Measurements from ENCODE around the gene JAKMIP1. TPM values are rescaled to one million over a fixed set of nuclear protein-coding genes. Genes with fewer than 3 reads are reported as not detected.

The JAKMIP1 gene
- total and polyA plus RNA-seq, 2 donors (not counting 1 experiment from before 2014, with no cell fraction given), result 0.49 to 1.0 TPM

DNA sequence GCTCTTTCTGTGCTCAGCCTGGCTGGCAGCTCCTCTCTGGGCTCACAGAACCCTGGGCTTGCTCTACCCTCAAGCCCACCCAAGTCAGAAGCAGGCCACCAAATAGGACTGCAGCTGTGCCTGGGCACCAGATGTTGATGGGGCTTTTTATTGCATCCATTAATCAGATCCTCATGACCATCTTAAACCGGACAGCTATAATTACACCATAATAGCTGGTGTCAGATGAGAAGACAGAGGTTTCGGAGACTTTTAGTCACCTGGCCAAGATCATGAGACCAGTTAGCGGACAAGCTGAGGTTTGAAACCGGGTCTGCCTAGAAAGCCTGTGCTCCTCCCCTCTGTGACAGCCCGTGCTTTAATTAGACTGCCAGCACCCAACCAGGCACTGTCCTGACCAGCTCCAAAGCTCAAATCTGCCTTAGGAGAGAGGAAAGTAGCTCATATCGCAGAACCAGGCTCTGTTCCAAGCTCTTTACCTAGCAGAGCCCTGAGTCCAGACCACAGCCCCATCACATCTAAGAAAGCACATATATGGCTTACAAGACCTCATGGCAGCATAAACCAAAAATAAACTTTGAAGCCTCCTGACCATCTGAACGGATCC, 88.9 kb downstream of the JAKMIP1 start:
- Histone ChIP-seq H2AFZ (ENCODE audit: insufficient read depth, low read depth, low read length, poor library complexity, severe bottlenecking) (no peak overlapping the region), H3K27ac (ENCODE audit: low read length in 2 of 2) (no peak overlapping the region), H4K20me1 (ENCODE audit: control insufficient read depth, insufficient read depth, low read length, poor library complexity, severe bottlenecking) (no peaks in the 10 kb centered on the region), H3K36me3 (replicated peaks in 1 of 2; ENCODE audit: control extremely low read depth in 1 of 2, control insufficient read depth in 1 of 2, extremely low read depth in 1 of 2, insufficient read depth in 2 of 2, low read length in 1 of 2) (no peaks in the 10 kb centered on the region), H3K4me1 (ENCODE audit: control insufficient read depth in 2 of 2, insufficient read depth in 2 of 2, low read length in 2 of 2) (no peaks in the 10 kb centered on the region), H3K4me3 (ENCODE audit: control extremely low read depth in 1 of 5, extremely low read depth in 1 of 5, insufficient read depth in 1 of 5, low read depth in 2 of 5, low read length in 4 of 5) (no peak overlapping the region), H3K79me2 (ENCODE audit: control insufficient read depth, insufficient read depth, low read length) (no peaks in the 10 kb centered on the region), H3K9ac (ENCODE audit: low read length) (no peak overlapping the region), H3K4me2 (replicated peaks; ENCODE audit: low read depth, low read length, poor library complexity, severe bottlenecking) (no peak overlapping the region), H3K9me3 (ENCODE audit: control extremely low read depth in 1 of 3, control insufficient read depth in 2 of 3, insufficient read depth in 1 of 3, low read length in 2 of 3) (no peaks in the 10 kb centered on the region), H3K27me3 (replicated peaks in 1 of 4; ENCODE audit: control extremely low read depth in 1 of 4, control insufficient read depth in 3 of 4, insufficient read depth in 4 of 4, low read length in 3 of 4) (peaks cover 0 to under 1% (median 0%) of the 10 kb centered on the region in 4 experiments)
- Mint-ChIP-seq H3K9me3 (ENCODE audit: insufficient read depth) (no peaks in the 10 kb centered on the region), H3K4me3 (no peak overlapping the region), H3K27me3 (peaks cover 10% of the 10 kb centered on the region), H3K27ac (no peak overlapping the region), H3K4me1 (no peaks in the 10 kb centered on the region)
- ATAC-seq (ENCODE audit: low read depth) (no peak), DNase-seq (no peak)
- POLR2A ChIA-PET, result no interaction called here
- intact Hi-C loops (cut with micrococcal nuclease), result no loop called here
- 81% methylated on average over 2 of the region's 7 CpGs for WGBS (ENCODE audit: insufficient coverage)
- TF ChIP-seq, protein P1, sequence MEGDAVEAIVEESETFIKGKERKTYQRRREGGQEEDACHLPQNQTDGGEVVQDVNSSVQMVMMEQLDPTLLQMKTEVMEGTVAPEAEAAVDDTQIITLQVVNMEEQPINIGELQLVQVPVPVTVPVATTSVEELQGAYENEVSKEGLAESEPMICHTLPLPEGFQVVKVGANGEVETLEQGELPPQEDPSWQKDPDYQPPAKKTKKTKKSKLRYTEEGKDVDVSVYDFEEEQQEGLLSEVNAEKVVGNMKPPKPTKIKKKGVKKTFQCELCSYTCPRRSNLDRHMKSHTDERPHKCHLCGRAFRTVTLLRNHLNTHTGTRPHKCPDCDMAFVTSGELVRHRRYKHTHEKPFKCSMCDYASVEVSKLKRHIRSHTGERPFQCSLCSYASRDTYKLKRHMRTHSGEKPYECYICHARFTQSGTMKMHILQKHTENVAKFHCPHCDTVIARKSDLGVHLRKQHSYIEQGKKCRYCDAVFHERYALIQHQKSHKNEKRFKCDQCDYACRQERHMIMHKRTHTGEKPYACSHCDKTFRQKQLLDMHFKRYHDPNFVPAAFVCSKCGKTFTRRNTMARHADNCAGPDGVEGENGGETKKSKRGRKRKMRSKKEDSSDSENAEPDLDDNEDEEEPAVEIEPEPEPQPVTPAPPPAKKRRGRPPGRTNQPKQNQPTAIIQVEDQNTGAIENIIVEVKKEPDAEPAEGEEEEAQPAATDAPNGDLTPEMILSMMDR (IDR thresholded peaks at IDR 0.05), result no peak
- no peak for TF ChIP-seq EZH2 (IDR thresholded peaks at IDR 0.05; ENCODE audit: borderline replicate concordance, insufficient read depth, low read depth, low read length, poor library complexity, severe bottlenecking)
- CTCF ChIA-PET, result no interaction called here

DNA sequence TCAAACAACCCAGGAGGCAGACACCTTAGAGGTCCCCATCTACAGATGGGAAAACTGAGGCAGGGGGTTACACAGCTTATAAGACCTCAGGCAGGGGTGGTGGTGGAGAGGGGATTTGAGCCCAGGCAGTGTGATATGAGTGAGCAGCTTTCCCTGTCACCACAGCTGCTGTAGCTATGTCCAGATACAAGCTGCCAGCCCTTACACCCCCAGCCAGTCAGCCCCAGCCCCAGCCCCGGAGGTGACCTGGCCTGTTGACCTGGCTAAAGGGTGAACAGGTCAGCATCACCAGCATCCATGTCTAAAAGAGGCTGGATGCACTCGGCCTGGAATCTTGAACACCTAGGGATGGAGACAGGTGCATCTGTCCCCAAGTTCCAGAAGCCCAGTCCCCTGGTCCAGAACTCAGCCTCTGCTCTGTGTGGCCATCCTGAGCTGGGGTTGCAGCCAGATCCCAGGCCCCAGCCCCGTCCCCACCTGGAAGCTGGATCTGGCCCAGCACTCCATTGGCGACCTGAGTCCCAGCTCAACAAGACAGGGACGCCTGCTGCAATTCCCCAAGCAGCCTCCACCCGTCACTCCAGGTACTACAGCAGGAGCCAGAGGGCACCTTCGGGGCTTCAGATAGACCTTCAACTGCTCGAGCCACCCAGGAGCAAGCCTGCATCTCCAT, 89.5 kb downstream of the JAKMIP1 start:
- H2AFZ ChIP-seq (ENCODE audit: insufficient read depth, low read depth, low read length, poor library complexity, severe bottlenecking), result no peak overlapping the region
- DNase-seq (no peak), ATAC-seq (ENCODE audit: low read depth) (no peak)
- TF ChIP-seq EZH2 (IDR thresholded peaks at IDR 0.05; ENCODE audit: borderline replicate concordance, insufficient read depth, low read depth, low read length, poor library complexity, severe bottlenecking), result no peak
- TF ChIP-seq, protein P1 (IDR thresholded peaks at IDR 0.05), result no peak
- H3K4me1 ChIP-seq (ENCODE audit: control insufficient read depth in 2 of 2, insufficient read depth in 2 of 2, low read length in 2 of 2), result no peaks in the 10 kb centered on the region
- H3K27me3 Mint-ChIP-seq, result peaks cover 11% of the 10 kb centered on the region
- peaks cover 0 to 3% (median 0%) of the 10 kb centered on the region in 3 donors for H3K9me3 ChIP-seq (ENCODE audit: control extremely low read depth in 1 of 3, control insufficient read depth in 2 of 3, insufficient read depth in 1 of 3, low read length in 2 of 3)
- intact Hi-C loops (cut with micrococcal nuclease), result no loop called here
- WGBS (ENCODE audit: insufficient coverage), result 86% methylated on average over 8 of the region's 8 CpGs
- no peak overlapping the region for H3K27ac ChIP-seq (ENCODE audit: low read length in 2 of 2)
- no peaks in the 10 kb centered on the region for H3K36me3 ChIP-seq (replicated peaks in 1 of 2; ENCODE audit: control extremely low read depth in 1 of 2, control insufficient read depth in 1 of 2, extremely low read depth in 1 of 2, insufficient read depth in 2 of 2, low read length in 1 of 2)
- no peak overlapping the region for H3K4me3 ChIP-seq (ENCODE audit: control extremely low read depth in 1 of 5, extremely low read depth in 1 of 5, insufficient read depth in 1 of 5, low read depth in 2 of 5, low read length in 4 of 5)
- CTCF ChIA-PET, result no interaction called here
- POLR2A ChIA-PET, result no interaction called here
- no peaks in the 10 kb centered on the region for H3K79me2 ChIP-seq (ENCODE audit: control insufficient read depth, insufficient read depth, low read length)
- H3K9me3 Mint-ChIP-seq (ENCODE audit: insufficient read depth), result no peaks in the 10 kb centered on the region
- no peaks in the 10 kb centered on the region for H3K27me3 ChIP-seq (replicated peaks in 1 of 4; ENCODE audit: control extremely low read depth in 1 of 4, control insufficient read depth in 3 of 4, insufficient read depth in 4 of 4, low read length in 3 of 4)
- H3K4me3 Mint-ChIP-seq, result no peak overlapping the region
- no peaks in the 10 kb centered on the region for H4K20me1 ChIP-seq (ENCODE audit: control insufficient read depth, insufficient read depth, low read length, poor library complexity, severe bottlenecking)
- no peak overlapping the region for H3K9ac ChIP-seq (ENCODE audit: low read length)
- no peak overlapping the region for H3K27ac Mint-ChIP-seq
- H3K4me1 Mint-ChIP-seq, result no peaks in the 10 kb centered on the region
- H3K4me2 ChIP-seq (replicated peaks; ENCODE audit: low read depth, low read length, poor library complexity, severe bottlenecking), result no peak overlapping the region
